Measurements from ENCODE around the gene CTDSPL.

GRCh38 chr3:38015984-38016383, 154.3 kb downstream of the CTDSPL start:
- TF ChIP-seq POLR2A (IDR thresholded peaks at IDR 0.05; ENCODE audit: low read depth, low read length) (no peak), POLR2AphosphoS5 (IDR thresholded peaks at IDR 0.05; ENCODE audit: low read depth, low read length) (no peak), TAF1 (IDR thresholded peaks at IDR 0.05; ENCODE audit: borderline replicate concordance, low read depth, low read length) (no peak)

Measured in GM12892 (cell line).